Measurements from ENCODE around the gene BIN2. TPM values are rescaled to one million over a fixed set of nuclear protein-coding genes. Genes with fewer than 3 reads are reported as not detected.
A peak's percentile ranks its signal among the peaks of the same experiment; 100 is the strongest.

Gene BIN2
- total and polyA plus RNA-seq, 2 of the 13 experiments (the other 11 are each of a cell fraction or from before 2014, with no cell fraction given): not detected

DNA sequence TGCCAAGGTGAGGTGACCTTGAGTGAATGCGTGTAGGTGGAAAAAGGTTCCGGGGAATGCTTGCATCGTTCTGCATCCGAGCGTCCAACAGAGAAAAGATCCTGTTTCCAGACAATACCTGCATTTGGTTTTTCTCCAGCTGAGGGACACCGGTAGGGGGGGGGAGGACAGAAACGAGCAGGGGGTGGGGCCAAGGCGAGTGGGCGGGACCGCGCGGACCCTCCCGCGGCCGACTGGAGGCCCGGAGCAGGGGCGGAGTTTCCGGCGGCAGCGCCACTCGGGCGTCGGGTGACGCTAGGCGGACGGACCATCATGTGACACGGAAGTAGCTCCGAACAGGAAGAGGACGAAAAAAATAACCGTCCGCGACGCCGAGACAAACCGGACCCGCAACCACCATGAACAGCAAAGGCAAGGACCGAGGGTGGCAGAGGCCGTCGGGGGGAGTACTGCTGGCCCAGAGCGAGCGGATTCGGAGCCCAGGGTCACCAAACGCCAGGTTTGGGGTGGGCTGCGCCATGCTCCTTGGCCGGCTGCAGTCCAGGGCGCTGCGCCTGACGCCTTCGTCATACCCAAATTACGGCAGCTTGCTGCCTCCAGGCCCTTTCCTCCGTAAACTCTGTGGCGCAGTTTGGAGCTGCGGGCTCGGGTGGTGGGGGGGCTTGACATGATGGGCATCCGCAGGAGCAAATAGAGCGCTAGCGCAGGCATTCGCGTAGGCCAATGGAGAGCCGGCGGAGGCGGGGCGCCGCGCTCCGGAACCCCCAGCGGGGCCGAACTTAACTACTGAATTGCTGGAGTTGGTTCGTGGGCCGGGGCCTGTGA lies 85.3 kb downstream of the BIN2 start, which contains the start of gene DAZAP2 (continued):
- TF ChIP-seq, protein P1, sequence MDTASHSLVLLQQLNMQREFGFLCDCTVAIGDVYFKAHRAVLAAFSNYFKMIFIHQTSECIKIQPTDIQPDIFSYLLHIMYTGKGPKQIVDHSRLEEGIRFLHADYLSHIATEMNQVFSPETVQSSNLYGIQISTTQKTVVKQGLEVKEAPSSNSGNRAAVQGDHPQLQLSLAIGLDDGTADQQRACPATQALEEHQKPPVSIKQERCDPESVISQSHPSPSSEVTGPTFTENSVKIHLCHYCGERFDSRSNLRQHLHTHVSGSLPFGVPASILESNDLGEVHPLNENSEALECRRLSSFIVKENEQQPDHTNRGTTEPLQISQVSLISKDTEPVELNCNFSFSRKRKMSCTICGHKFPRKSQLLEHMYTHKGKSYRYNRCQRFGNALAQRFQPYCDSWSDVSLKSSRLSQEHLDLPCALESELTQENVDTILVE (CRISPR knock-in tag; IDR thresholded peaks at IDR 0.05): peak; percentile 69; the same call in 1 of the 2 replicates
- no peak for TF ChIP-seq ZNF841 (CRISPR knock-in tag; IDR thresholded peaks at IDR 0.05; ENCODE audit: borderline replicate concordance)
- TF ChIP-seq, protein P2, sequence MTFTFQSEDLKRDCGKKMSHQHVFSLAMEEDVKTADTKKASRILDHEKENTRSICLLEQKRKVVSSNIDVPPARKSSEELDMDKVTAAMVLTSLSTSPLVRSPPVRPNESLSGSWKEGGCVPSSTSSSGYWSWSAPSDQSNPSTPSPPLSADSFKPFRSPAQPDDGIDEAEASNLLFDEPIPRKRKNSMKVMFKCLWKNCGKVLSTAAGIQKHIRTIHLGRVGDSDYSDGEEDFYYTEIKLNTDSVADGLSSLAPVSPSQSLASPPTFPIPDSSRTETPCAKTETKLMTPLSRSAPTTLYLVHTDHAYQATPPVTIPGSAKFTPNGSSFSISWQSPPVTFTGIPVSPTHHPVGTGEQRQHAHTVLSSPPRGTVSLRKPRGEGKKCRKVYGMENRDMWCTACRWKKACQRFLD (CRISPR knock-in tag; IDR thresholded peaks at IDR 0.05; ENCODE audit: borderline replicate concordance): peak; percentile 74; the same call in 1 of the 2 replicates
- TF ChIP-seq ZKSCAN8 (CRISPR knock-in tag; IDR thresholded peaks at IDR 0.05; ENCODE audit: borderline replicate concordance): no peak
- 0 out of 2 replicates have a peak, but pooled peaks have one; percentile 43 for TF ChIP-seq ZMAT3 (CRISPR knock-in tag; conservative IDR thresholded peaks at IDR 0.05)
- no peak for TF ChIP-seq ZMYM2 (CRISPR knock-in tag; IDR thresholded peaks at IDR 0.05)
- peak; percentile 52; the same call in 1 of the 2 replicates for TF ChIP-seq ATAD3A (CRISPR knock-in tag; IDR thresholded peaks at IDR 0.05)
- TF ChIP-seq ZSCAN30 (CRISPR knock-in tag; IDR thresholded peaks at IDR 0.05): no peak
- TF ChIP-seq SIN3A (IDR thresholded peaks at IDR 0.05; ENCODE audit: borderline replicate concordance, low read depth, low read length): peak; percentile 89
- TF ChIP-seq GPN1 (CRISPR knock-in tag; IDR thresholded peaks at IDR 0.05; ENCODE audit: borderline replicate concordance): 0 out of 2 replicates have a peak, but pooled peaks have one; percentile 31
- peak; percentile 83 for TF ChIP-seq ZNF430 (CRISPR knock-in tag; IDR thresholded peaks at IDR 0.05)
- 0 out of 2 replicates have a peak, but pooled peaks have one; percentile 33 for TF ChIP-seq ZNF343 (CRISPR knock-in tag; IDR thresholded peaks at IDR 0.05)
- 0 out of 2 replicates have a peak, but pooled peaks have one; percentile 0 for TF ChIP-seq CHD2 (IDR thresholded peaks at IDR 0.05; ENCODE audit: low read depth, low read length)
- TF ChIP-seq, protein P3, sequence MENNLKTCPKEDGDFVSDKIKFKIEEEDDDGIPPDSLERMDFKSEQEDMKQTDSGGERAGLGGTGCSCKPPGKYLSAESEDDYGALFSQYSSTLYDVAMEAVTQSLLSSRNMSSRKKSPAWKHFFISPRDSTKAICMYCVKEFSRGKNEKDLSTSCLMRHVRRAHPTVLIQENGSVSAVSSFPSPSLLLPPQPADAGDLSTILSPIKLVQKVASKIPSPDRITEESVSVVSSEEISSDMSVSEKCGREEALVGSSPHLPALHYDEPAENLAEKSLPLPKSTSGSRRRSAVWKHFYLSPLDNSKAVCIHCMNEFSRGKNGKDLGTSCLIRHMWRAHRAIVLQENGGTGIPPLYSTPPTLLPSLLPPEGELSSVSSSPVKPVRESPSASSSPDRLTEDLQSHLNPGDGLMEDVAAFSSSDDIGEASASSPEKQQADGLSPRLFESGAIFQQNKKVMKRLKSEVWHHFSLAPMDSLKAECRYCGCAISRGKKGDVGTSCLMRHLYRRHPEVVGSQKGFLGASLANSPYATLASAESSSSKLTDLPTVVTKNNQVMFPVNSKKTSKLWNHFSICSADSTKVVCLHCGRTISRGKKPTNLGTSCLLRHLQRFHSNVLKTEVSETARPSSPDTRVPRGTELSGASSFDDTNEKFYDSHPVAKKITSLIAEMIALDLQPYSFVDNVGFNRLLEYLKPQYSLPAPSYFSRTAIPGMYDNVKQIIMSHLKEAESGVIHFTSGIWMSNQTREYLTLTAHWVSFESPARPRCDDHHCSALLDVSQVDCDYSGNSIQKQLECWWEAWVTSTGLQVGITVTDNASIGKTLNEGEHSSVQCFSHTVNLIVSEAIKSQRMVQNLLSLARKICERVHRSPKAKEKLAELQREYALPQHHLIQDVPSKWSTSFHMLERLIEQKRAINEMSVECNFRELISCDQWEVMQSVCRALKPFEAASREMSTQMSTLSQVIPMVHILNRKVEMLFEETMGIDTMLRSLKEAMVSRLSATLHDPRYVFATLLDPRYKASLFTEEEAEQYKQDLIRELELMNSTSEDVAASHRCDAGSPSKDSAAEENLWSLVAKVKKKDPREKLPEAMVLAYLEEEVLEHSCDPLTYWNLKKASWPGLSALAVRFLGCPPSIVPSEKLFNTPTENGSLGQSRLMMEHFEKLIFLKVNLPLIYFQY (CRISPR knock-in tag; IDR thresholded peaks at IDR 0.05; ENCODE audit: borderline replicate concordance): 0 out of 2 replicates have a peak, but pooled peaks have one; percentile 32
- peak; percentile 52; the same call in 1 of the 2 replicates for TF ChIP-seq ZNF724P (CRISPR knock-in tag; IDR thresholded peaks at IDR 0.05; ENCODE audit: borderline replicate concordance)
- no peak for TF ChIP-seq BCL6 (CRISPR knock-in tag; IDR thresholded peaks at IDR 0.05)
- TF ChIP-seq ZNF101 (CRISPR knock-in tag; IDR thresholded peaks at IDR 0.05; ENCODE audit: borderline replicate concordance, low read depth): no peak
- peak; percentile 50 for TF ChIP-seq ZFX (CRISPR knock-in tag; IDR thresholded peaks at IDR 0.05; ENCODE audit: low read depth)
- TF ChIP-seq FOXC1 (CRISPR knock-in tag; IDR thresholded peaks at IDR 0.05; ENCODE audit: borderline replicate concordance): peak; percentile 33; the same call in 1 of the 2 replicates
- TF ChIP-seq RBAK (CRISPR knock-in tag; IDR thresholded peaks at IDR 0.05): no peak
- TF ChIP-seq KMT2B (CRISPR knock-in tag; IDR thresholded peaks at IDR 0.05): peak; percentile 82
- no peak for TF ChIP-seq DNMT1 (CRISPR knock-in tag; IDR thresholded peaks at IDR 0.05)

All from HepG2 (cell line).